Erythroblast (primary cell): ENCODE data around the gene CACNA1B.

Source experiments
- GATA1 ChIP-seq: IDR thresholded peaks from 2 replicates; pipeline ENCODE4 v1.6.1; 2011; ENCODE audit warnings: low read depth, mild to moderate bottlenecking, control low read depth, low read length, moderate library complexity
- POLR2A ChIP-seq: IDR thresholded peaks from 2 replicates; pipeline ENCODE4 v1.6.1; 2011; ENCODE audit warnings: mild to moderate bottlenecking, low read length

- TF ChIP-seq POLR2A (no peak), GATA1 (no peak)
Measured at GRCh38 chr9:138080979-138081378, 203.4 kb downstream of the CACNA1B start.
